PFSK-1 (cell line): Measurements from ENCODE around the gene CBX7.

Experiments
- FOXP2 ChIP-seq: optimal IDR thresholded peaks from 2 replicates; pipeline ENCODE3; 2011; ENCODE audit warnings: borderline replicate concordance, control low read depth, inconsistent platforms; ENCODE audit not compliant: insufficient read depth; ENCODE audit errors: extremely low read length, extremely low read depth
- POLR2AphosphoS5 ChIP-seq: IDR thresholded peaks from 2 replicates; pipeline ENCODE4 v1.6.1; 2012; ENCODE audit warnings: low read depth, mild to moderate bottlenecking, control low read depth, low read length, moderate library complexity
- REST ChIP-seq, 2 experiments: IDR thresholded peaks; 2 replicates each; pipeline versions ENCODE4 v1.6.1 to v1.8.0; 2011 to 2012; ENCODE audit warnings: low read depth in 2 of 2, low read length in 2 of 2, control low read depth in 1 of 2, inconsistent platforms in 1 of 2, mild to moderate bottlenecking in 1 of 2, moderate library complexity in 1 of 2; ENCODE audit not compliant: insufficient read depth in 1 of 2
- SIN3A ChIP-seq: IDR thresholded peaks from 2 replicates; pipeline ENCODE4 v1.6.1; 2012; ENCODE audit warnings: mild to moderate bottlenecking, low read length, moderate library complexity, borderline replicate concordance; ENCODE audit not compliant: insufficient read depth
- TAF1 ChIP-seq: IDR thresholded peaks from 2 replicates; pipeline ENCODE4 v1.6.1; 2012; ENCODE audit warnings: low read length, control low read depth, borderline replicate concordance; ENCODE audit not compliant: insufficient read depth

The CBX7 gene

GRCh38 chr22:39138357-39138997, 14.0 kb downstream of the CBX7 start:
- TF ChIP-seq REST (IDR thresholded peaks at IDR 0.05; ENCODE audit: insufficient read depth in 1 of 2, low read depth in 2 of 2, low read length in 2 of 2) (no peak), FOXP2 (no peak), TAF1 (no peak), SIN3A (no peak), POLR2AphosphoS5 (no peak)

- TF ChIP-seq POLR2AphosphoS5 (no peak), FOXP2 (no peak)
Measured at GRCh38 chr22:39136317-39136716, 16.2 kb downstream of the CBX7 start.

- TF ChIP-seq POLR2AphosphoS5 = no peak
Measured at GRCh38 chr22:39135092-39135896, 17.2 kb downstream of the CBX7 start.

- TF ChIP-seq REST (IDR thresholded peaks at IDR 0.05; ENCODE audit: insufficient read depth in 1 of 2, low read depth in 2 of 2, low read length in 2 of 2) (no peak), SIN3A (no peak), POLR2AphosphoS5 (no peak)
Measured at GRCh38 chr22:39134366-39135091, 18.0 kb downstream of the CBX7 start.

GRCh38 chr22:39133871-39134270, 18.6 kb downstream of the CBX7 start:
- TF ChIP-seq FOXP2 = no peak
- no peak for TF ChIP-seq REST (IDR thresholded peaks at IDR 0.05; ENCODE audit: insufficient read depth in 1 of 2, low read depth in 2 of 2, low read length in 2 of 2)
- TF ChIP-seq SIN3A = no peak

- no peak for TF ChIP-seq POLR2AphosphoS5
Measured at GRCh38 chr22:39132871-39133524, 19.5 kb downstream of the CBX7 start.

GRCh38 chr22:39132281-39132680, 20.2 kb downstream of the CBX7 start:
- TF ChIP-seq TAF1 = no peak
- TF ChIP-seq FOXP2 = no peak
- no peak for TF ChIP-seq SIN3A
- no peak for TF ChIP-seq POLR2AphosphoS5
- no peak for TF ChIP-seq REST (IDR thresholded peaks at IDR 0.05; ENCODE audit: insufficient read depth in 1 of 2, low read depth in 2 of 2, low read length in 2 of 2)
